Central memory CD8-positive, alpha-beta T cell (primary cell): ENCODE results near the gene ZIC2.

Experiments
- ATAC-seq: fragments of 150-1000 bp; cut with Tn5 transposase; replicated peaks from 2 replicates; pipeline ENCODE4 v1.10.0; 2022; ENCODE audit warnings: mild to moderate bottlenecking, moderate FRiP score, moderate number of reproducible peaks; ENCODE audit not compliant: poor library complexity, severe bottlenecking; ENCODE audit errors: extremely low read depth
- DNase-seq, 2 donors: peaks; one replicate each; pipeline ENCODE4 v3.0.0; 2021; ENCODE audit warnings: low spot score in 2 of 2
- H3K27ac Mint-ChIP-seq: one replicate; pipeline ENCODE4 v1.8.0; 2022; ENCODE audit warnings: low read depth, mild to moderate bottlenecking, moderate library complexity, mixed read lengths
- H3K27me3 Mint-ChIP-seq: one replicate; pipeline ENCODE4 v1.8.0; 2022; ENCODE audit warnings: mixed read lengths
- H3K36me3 Mint-ChIP-seq: one replicate; pipeline ENCODE4 v1.8.0; 2022; ENCODE audit warnings: mild to moderate bottlenecking, moderate library complexity, mixed read lengths; ENCODE audit not compliant: insufficient read depth
- H3K4me1 Mint-ChIP-seq: one replicate; pipeline ENCODE4 v1.8.0; 2022; ENCODE audit warnings: mixed read lengths
- H3K4me3 Mint-ChIP-seq: one replicate; pipeline ENCODE4 v1.8.0; 2022; ENCODE audit warnings: mild to moderate bottlenecking, moderate library complexity, mixed read lengths
- H3K9me3 Mint-ChIP-seq: one replicate; pipeline ENCODE4 v1.8.0; 2022; ENCODE audit warnings: mixed read lengths

The ZIC2 gene

DNA sequence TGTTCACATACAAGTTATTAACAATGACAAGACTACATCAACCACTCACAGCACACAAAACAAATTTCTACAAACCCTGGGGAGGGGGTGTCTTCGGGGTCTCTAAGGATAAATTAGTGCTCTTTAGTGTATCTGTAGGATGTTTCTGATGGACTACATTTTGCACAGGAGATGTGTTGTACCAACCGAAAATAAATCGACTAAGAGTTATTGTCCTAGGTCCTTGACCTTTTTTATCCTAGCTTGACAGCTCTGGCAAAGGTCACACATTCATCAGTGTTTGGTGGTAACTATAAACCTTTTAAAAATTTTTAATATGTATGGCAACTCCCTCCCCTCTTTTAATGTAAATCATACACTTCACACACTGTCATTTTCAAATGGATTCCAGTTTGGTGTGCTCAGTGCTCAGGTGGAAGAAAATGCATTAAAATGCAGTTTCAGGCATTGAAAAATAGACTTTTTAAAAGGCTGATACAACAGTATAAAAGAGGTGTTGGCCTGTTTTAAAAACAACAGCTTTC, 17.7 kb upstream of the ZIC2 start:
- Mint-ChIP-seq H3K36me3 (peaks cover 10% of the 10 kb centered on the region), H3K9me3 (no peaks in the 10 kb centered on the region), H3K27ac (no peak overlapping the region), H3K4me3 (no peak overlapping the region), H3K4me1 (peaks cover 14% of the 10 kb centered on the region), H3K27me3 (peaks cover 89% of the 10 kb centered on the region)
- DNase-seq (no peak), ATAC-seq (no peak)

DNA sequence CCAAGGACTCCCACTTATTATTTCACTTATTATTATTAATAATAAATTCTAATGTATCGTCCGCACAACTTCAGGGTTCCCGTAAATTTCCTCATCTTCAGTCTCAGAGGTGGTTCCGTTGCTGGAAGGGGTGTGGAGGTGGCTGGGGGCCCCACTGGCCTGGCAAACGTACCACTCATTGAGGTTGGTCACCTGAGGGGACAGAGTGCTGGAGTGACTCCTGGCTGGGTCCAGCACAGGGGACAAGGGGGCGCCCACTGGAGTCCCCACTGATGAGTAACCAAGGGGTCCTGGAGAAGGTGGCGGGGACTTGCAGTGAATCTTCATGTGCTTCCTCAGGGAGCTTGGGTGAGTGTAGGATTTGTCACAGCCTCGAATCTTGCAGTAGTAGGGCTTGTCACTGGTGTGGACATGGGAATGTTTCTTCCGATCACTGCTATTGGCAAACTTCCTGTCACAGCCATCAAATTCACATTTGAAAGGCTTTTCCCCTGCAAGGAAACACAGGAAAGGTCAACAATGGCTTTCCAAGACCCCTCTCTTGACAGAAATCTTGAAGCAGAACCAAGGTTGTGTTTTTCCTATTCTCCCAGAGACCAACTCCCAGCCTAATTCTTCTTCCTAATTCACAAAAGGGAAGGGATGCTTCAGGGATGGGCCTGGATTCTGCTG, 16.1 kb upstream of the ZIC2 start:
- H3K4me1 Mint-ChIP-seq: peaks cover 22% of the 10 kb centered on the region
- no peak for ATAC-seq
- peaks cover 17% of the 10 kb centered on the region for H3K36me3 Mint-ChIP-seq
- peaks cover 88% of the 10 kb centered on the region for H3K27me3 Mint-ChIP-seq
- H3K27ac Mint-ChIP-seq: no peak overlapping the region
- no peaks in the 10 kb centered on the region for H3K9me3 Mint-ChIP-seq
- H3K4me3 Mint-ChIP-seq: no peak overlapping the region
- no peak for DNase-seq

DNA sequence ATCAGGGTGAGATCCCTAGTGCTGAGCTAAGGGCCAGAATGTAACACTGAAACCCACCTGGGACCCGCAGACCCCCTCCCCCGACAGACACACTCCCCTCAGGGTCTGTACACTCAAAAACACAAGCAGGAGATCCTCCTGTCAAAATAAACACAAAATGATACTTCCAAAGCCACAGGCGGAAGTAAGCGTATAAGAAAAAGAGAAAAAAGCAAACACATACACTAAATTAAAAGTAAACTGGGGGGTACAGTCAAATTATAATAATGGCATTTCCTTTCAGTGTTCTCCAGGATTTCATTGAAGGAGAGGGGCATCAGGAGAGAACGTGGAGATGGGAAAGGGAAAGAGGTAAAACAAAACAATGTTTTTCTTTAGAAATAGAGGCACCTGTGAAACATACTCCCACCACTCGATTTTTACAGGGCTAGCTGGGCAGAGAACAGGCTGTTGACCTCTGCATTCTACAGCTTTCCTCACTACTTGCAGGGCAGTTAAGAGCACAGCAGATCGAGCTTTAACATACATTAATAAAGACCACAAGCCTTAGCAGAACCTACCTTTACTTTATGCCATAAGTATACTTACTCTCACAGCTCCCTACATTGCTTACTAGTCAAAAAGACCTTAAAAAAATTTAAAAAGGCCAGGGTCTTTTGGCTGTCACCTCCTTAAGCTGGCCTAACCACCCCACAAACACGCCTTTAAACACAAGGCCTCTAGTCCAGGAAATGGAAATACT, 15.3 kb upstream of the ZIC2 start:
- H3K4me1 Mint-ChIP-seq: peaks cover 22% of the 10 kb centered on the region
- H3K9me3 Mint-ChIP-seq: no peaks in the 10 kb centered on the region
- no peak overlapping the region for H3K4me3 Mint-ChIP-seq
- ATAC-seq (no peak), DNase-seq (no peak)
- H3K27me3 Mint-ChIP-seq: peaks cover 81% of the 10 kb centered on the region
- no peak overlapping the region for H3K27ac Mint-ChIP-seq
- H3K36me3 Mint-ChIP-seq: peaks cover 17% of the 10 kb centered on the region

DNA sequence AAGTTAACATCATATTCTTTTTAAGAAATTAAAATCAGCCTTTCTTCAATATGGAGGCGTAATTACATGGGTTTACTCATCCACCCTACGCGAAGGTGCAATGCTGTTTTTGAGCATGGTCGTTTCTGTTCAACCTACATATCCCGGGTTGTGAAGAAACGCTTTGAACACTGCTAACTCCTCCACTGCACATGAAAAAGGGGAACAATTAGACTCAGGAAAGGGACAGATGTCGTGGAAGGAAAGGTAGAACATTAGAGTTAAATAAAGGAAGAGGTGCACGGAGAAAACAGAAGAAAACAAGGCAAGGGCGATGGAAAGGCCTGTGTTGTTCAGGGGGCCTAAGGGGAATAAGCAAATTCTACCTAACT, 14.1 kb upstream of the ZIC2 start:
- DNase-seq (no peak), ATAC-seq (no peak)
- peaks cover 28% of the 10 kb centered on the region for H3K4me1 Mint-ChIP-seq
- H3K27ac Mint-ChIP-seq: peak overlapping the region; percentile 81
- H3K36me3 Mint-ChIP-seq: peaks cover 25% of the 10 kb centered on the region
- no peaks in the 10 kb centered on the region for H3K9me3 Mint-ChIP-seq
- peaks cover 78% of the 10 kb centered on the region for H3K27me3 Mint-ChIP-seq
- H3K4me3 Mint-ChIP-seq: peak overlapping the region; percentile 7

DNA sequence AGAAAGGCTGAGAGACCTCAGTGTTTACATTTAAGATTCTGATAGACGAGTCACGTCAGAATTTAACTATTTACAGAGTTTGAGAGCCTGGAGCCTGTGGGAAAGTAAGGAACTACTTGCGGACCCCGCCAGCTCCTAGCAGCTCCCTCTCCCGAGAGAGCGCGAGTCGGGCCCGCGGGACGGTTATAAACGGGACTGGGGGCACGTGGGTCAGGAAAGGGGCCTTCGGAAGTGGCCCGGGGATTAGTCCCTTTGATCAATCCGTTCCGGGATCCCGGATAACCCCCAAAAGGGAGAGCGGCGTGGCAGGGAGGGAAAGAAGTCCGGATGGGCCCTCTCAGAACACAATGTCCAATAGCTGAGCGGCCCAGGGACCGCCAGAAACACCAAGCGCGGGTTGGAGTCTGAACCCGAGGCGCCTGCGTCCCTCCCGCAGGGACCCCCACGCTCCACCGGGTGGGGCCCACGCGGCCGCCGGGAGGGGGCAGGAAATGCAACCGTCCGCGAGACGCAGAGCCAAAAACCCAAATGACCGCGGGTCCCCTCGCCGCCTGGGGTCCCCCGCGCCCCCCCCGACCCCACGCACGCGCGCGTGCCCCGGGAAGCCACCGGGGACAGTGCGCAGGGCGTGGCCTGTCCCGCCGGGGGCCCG, 13.6 kb upstream of the ZIC2 start:
- H3K36me3 Mint-ChIP-seq: peaks cover 29% of the 10 kb centered on the region
- no peak for ATAC-seq
- H3K4me1 Mint-ChIP-seq: peaks cover 28% of the 10 kb centered on the region
- peak overlapping the region; percentile 7 for H3K4me3 Mint-ChIP-seq
- H3K27me3 Mint-ChIP-seq: peaks cover 78% of the 10 kb centered on the region
- H3K27ac Mint-ChIP-seq: peak overlapping the region; percentile 81
- no peak for DNase-seq
- H3K9me3 Mint-ChIP-seq: no peaks in the 10 kb centered on the region

DNA sequence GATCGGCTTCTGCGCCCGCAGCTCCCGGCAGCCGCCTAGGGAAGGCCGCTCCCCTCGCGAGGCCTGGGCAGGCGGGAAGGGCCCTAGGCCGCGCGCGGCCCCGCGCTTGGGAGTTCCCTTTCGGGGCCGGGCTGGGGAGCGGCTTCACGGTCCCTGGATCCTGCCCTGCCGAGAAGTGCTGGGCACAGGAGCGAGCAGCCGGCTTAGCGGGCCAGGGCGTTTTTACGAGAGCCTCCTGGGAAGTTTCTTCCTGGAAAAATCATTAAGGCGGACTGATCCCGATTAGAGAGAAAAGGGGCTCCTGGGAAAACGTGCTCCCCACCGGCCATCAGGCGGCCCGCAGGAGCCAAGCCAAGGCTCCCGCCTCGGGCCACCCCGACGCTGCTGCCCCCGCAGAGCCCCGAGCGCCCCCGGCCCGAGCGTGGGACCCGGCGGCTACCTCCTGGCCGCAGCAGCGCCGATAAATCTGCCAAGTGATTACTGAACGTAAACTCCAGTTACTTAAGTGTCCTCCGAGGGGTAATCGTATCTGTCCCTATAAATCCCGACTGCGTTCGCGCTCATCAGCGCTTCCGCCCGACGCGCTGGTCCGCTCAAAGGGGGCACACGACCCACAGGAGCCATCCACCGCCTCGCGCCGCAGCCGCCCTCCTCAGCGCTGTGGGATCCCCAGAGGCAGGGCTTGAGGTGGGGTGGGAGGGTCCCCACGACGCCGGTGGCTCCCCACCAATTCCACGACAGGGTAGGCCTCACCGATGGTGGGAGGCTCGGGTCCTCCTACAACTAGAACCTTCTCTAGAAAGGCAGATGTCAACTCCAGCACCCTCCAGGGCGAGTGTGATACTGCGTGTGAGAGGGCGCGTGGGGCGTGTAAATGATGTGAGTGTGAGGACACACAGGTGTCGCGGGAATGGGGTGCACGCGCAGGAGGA, 12.8 kb upstream of the ZIC2 start:
- no peak for DNase-seq
- Mint-ChIP-seq H3K4me3 (peak overlapping the region; percentile 88), H3K27me3 (peaks cover 82% of the 10 kb centered on the region), H3K4me1 (peaks cover 28% of the 10 kb centered on the region), H3K9me3 (no peaks in the 10 kb centered on the region), H3K27ac (peak overlapping the region; percentile 90), H3K36me3 (peaks cover 33% of the 10 kb centered on the region)
- no peak for ATAC-seq

DNA sequence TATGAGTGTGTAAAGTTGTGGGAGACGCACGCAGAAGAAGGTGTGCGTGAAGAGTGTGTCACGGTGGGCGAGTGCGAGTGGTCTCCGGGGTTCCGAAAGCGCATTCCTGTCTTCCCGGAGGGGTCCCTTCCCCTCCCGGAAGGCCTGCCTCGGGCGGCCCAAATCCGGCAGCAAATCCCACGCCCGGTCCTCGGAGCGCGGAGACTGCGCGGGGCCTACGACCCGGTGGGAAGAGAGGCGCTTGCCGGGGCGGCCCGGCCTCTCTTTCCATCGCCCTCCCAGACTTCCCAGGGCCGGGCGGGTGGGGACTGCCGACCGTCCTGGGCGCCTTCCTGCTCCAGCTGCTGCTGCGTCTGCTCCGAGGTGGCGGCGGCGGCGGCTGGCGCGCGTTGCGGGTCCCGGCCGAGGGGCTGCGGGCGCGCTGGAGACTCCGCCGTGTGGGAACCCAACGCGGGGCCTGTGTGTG, 12.1 kb upstream of the ZIC2 start:
- Mint-ChIP-seq H3K27me3 (peaks cover 82% of the 10 kb centered on the region), H3K36me3 (peaks cover 36% of the 10 kb centered on the region), H3K4me3 (peak overlapping the region; percentile 88), H3K4me1 (peaks cover 28% of the 10 kb centered on the region), H3K9me3 (no peaks in the 10 kb centered on the region), H3K27ac (peak overlapping the region; percentile 90)
- no peak for DNase-seq
- ATAC-seq: no peak

DNA sequence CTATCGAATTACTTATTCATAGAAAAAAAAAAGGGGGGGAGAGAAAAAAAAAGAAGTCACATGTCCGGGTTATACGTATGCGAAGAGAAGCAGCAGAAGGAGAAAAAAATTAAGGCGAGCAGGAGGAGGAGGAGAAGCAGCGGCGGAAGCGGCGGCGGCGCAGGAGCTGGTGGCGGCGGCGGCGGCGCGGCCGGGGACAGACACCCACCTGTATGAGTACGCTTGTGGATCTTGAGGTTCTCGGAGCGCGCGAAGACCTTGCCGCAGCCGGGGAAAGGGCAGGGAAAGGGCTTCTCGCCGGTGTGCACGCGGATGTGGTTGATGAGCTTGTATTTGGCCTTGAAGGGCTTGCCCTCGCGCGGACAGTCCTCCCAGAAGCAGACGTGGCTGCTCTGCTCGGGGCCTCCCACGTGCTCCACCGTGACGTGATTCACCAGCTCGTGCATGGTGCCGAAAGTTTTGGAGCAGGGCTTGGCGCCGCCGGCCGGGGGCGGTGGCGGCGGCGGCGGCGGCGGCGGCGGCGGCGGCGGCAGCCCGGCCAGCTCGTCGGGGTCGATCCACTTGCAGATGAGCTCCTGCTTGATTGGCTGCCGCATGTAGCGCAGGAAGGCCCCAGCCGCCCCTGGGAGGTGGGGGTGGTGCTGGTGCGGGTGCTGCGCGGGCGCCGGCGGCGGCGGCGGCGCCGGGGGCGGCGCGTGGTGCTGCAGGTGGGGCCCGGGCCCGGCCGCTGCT, 11.5 kb upstream of the ZIC2 start:
- DNase-seq (no peak), ATAC-seq (peak; percentile 38)
- no peaks in the 10 kb centered on the region for H3K9me3 Mint-ChIP-seq
- H3K27me3 Mint-ChIP-seq: peaks cover 84% of the 10 kb centered on the region
- H3K36me3 Mint-ChIP-seq: peaks cover 38% of the 10 kb centered on the region
- H3K27ac Mint-ChIP-seq: peak overlapping the region; percentile 90
- H3K4me1 Mint-ChIP-seq: peaks cover 28% of the 10 kb centered on the region
- H3K4me3 Mint-ChIP-seq: peak overlapping the region; percentile 88

DNA sequence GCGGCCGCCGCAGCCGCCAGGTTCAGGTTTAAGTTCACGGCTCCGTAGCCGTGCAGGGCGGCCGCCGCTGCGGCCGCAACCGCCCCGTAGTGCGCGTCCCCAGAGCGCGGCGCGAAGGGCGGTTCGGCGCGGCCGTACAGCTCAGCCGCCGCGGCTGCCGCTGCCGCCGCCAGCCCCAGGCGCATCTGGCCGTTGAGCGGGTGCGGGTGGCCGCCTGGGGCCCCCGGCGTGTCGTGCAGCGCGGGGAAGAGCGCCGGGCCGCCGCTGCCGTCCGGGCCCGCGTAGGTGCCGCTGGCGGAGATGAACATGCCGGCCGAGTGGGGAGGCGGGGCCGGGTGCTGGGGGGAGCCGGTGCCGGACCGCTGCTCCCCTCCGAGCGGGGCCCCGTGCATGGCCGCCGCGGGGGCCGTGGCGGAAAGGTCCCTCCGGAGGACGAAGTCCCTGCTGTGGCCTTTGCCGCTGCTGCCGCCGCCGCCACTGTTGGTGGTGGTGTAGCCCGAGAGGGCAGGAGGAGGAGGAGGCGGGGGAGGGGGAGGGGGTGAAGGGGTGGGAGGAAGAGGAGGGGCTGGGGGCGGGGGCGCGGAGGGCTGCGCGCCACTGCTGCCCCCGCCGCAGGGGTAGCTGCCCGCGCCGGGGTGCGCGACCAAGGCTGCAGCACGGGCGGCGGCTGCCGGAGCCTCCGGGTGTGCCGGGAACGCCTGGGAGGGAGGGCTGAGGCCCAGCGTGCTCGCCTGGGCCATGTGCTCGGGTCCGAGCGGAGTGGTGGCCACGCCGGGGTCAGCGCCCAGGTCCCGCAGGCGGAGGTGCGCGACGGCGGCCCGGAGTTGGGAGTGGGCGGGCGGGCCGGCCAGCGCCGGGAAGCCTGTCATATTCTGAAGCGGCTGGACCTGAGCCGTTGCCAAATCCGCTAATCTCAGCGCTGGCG, 10.7 kb upstream of the ZIC2 start:
- no peak for DNase-seq
- H3K27me3 Mint-ChIP-seq: peaks cover 84% of the 10 kb centered on the region

DNA sequence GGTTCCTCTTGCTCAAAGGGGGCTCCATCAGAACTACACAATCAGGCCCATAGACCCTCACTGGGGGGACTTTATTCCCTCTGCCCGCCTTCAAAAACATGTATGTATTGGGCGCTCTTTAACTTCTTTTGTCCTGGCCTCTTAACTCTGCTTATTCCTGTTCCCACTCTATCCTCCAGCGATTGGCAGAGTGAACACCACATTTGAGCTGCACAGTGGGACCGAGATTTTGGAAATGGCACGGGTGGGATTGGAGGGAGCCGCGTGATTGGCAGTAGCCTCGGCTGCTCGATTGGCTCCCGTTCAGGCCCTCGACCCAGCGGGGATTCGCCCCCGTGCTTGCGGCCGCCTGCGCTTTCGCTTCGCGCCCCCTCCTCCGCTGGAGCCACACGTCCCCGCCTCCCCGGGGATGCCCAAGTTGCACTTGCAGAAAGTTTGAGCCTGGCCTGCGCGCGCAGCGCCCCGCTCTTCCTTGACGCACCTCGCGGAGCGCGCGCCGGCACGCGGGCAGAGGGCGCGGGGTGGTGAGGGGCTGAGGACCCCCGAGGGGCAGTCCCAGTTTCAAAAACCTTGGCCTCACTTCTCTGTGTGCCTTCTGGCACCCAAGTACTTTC, 9.9 kb upstream of the ZIC2 start, which contains the start of gene ZIC5:
Gene ZIC5, minus strand, starts transcription at position 192 of the 614 bp plus-strand sequence. Its CDS starts 164 bp downstream, at position 28.
- ATAC-seq: no peak
- Mint-ChIP-seq H3K4me1 (peaks cover 28% of the 10 kb centered on the region), H3K27ac (peak within 1 kb of the TSS; percentile 71), H3K9me3 (no peaks in the 10 kb centered on the region), H3K4me3 (peak within 1 kb of the TSS; percentile 63), H3K36me3 (peaks cover 41% of the 10 kb centered on the region), H3K27me3 (peaks cover 84% of the 10 kb centered on the region)
- DNase-seq: no peak

More for the DNA sequence above, 10.7 kb upstream of the ZIC2 start:
- Mint-ChIP-seq H3K36me3 (peaks cover 41% of the 10 kb centered on the region), H3K9me3 (no peaks in the 10 kb centered on the region), H3K4me1 (peaks cover 28% of the 10 kb centered on the region), H3K4me3 (peak overlapping the region; percentile 63), H3K27ac (no peak overlapping the region)
- ATAC-seq: peak; percentile 21
